Glutamatergic neuron (in vitro differentiated cells): Measurements from ENCODE around the gene BSND. TPM values are rescaled to one million over a fixed set of nuclear protein-coding genes. Genes with fewer than 3 reads are reported as not detected.

Experiments
- DNase-seq: peaks from one replicate; pipeline ENCODE4 v3.0.0; 2022
- H3K27ac Mint-ChIP-seq: one replicate; pipeline ENCODE4 v1.8.0; 2020; ENCODE audit warnings: mild to moderate bottlenecking, mixed read lengths, inconsistent platforms; ENCODE audit not compliant: unreplicated experiment
- H3K27me3 Mint-ChIP-seq: one replicate; pipeline ENCODE4 v1.8.0; 2020; ENCODE audit warnings: mild to moderate bottlenecking, moderate library complexity, mixed read lengths, inconsistent platforms; ENCODE audit not compliant: unreplicated experiment
- H3K36me3 Mint-ChIP-seq: one replicate; pipeline ENCODE4 v1.8.0; 2020; ENCODE audit warnings: mild to moderate bottlenecking, mixed read lengths, inconsistent platforms; ENCODE audit not compliant: unreplicated experiment
- H3K4me1 Mint-ChIP-seq: one replicate; pipeline ENCODE4 v1.8.0; 2020; ENCODE audit warnings: mild to moderate bottlenecking, low read depth, mixed read lengths, inconsistent platforms; ENCODE audit not compliant: unreplicated experiment
- H3K4me3 Mint-ChIP-seq: one replicate; pipeline ENCODE4 v1.8.0; 2020; ENCODE audit warnings: mild to moderate bottlenecking, mixed read lengths, inconsistent platforms; ENCODE audit not compliant: unreplicated experiment
- H3K9me3 Mint-ChIP-seq: one replicate; pipeline ENCODE4 v1.8.0; 2020; ENCODE audit warnings: mild to moderate bottlenecking, moderate library complexity, mixed read lengths, inconsistent platforms; ENCODE audit not compliant: unreplicated experiment
- CTCF ChIP-seq: fragments of 200-600 bp; sonication (generic); IDR thresholded peaks from one replicate; pipeline ENCODE4 v1.5.0; 2021; ENCODE audit not compliant: partially characterized antibody, unreplicated experiment
- long read RNA-seq: library from polyadenylated mRNA; unstranded; transcript quantifications from one replicate; pipeline ENCODE4 v2.0.0, GENCODE V29; 2020; ENCODE audit not compliant: unreplicated experiment
- total RNA-seq: library from RNA; stranded (reverse); fragmentation: NEBNext Ultra II Directional; extraction: Animal tissue kit (Norgen Biotek cat#: 25700); gene quantifications from one replicate; pipeline ENCODE4 v1.2.1, GENCODE V29; 2021; ENCODE audit not compliant: unreplicated experiment

BSND gene
- total RNA-seq: not detected
- long read RNA-seq: 0 reads

GRCh38 chr1:54998677-54999076, at the start of gene BSND:
BSND (plus strand) TSS chr1:54998933; CDS start chr1:54999187, 254 bp downstream.
- no peak within 1 kb of the TSS for H3K27ac Mint-ChIP-seq
- H3K27me3 Mint-ChIP-seq: peaks cover 17% of the 10 kb centered on the region
- DNase-seq: no peak
- H3K36me3 Mint-ChIP-seq: no peaks in the 10 kb centered on the region
- TF ChIP-seq CTCF: no peak
- H3K9me3 Mint-ChIP-seq: peaks cover 2% of the 10 kb centered on the region
- H3K4me1 Mint-ChIP-seq: no peaks in the 10 kb centered on the region
- no peak within 1 kb of the TSS for H3K4me3 Mint-ChIP-seq

- Mint-ChIP-seq H3K27me3 (peaks cover 5% of the 10 kb centered on the region), H3K27ac (no peak overlapping the region), H3K36me3 (peaks cover 5% of the 10 kb centered on the region), H3K4me3 (no peak overlapping the region), H3K9me3 (peaks cover 6% of the 10 kb centered on the region), H3K4me1 (peaks cover 6% of the 10 kb centered on the region)
- DNase-seq: no peak
- TF ChIP-seq CTCF: no peak
Observed at GRCh38 chr1:54949053-54949452, 49.7 kb upstream of the BSND start.

- Mint-ChIP-seq H3K27me3 (peaks cover 5% of the 10 kb centered on the region), H3K4me3 (peak overlapping the region; percentile 83), H3K4me1 (peaks cover 6% of the 10 kb centered on the region), H3K9me3 (peaks cover 7% of the 10 kb centered on the region), H3K36me3 (peaks cover 13% of the 10 kb centered on the region), H3K27ac (peak overlapping the region; percentile 96)
- DNase-seq: no peak
- TF ChIP-seq CTCF: no peak
Observed at GRCh38 chr1:54950006-54950368, 48.7 kb upstream of the BSND start.

- Mint-ChIP-seq H3K9me3 (peaks cover 7% of the 10 kb centered on the region), H3K4me1 (peaks cover 6% of the 10 kb centered on the region), H3K36me3 (peaks cover 13% of the 10 kb centered on the region), H3K4me3 (peak overlapping the region; percentile 83), H3K27ac (peak overlapping the region; percentile 96), H3K27me3 (peaks cover 5% of the 10 kb centered on the region)
- peak; percentile 94 for TF ChIP-seq CTCF
- peak; percentile 80 for DNase-seq
Observed at GRCh38 chr1:54950369-54951163, 48.2 kb upstream of the BSND start.

- H3K27ac Mint-ChIP-seq: no peak overlapping the region
- no peak overlapping the region for H3K4me3 Mint-ChIP-seq
- TF ChIP-seq CTCF: no peak
- peaks cover 13% of the 10 kb centered on the region for H3K36me3 Mint-ChIP-seq
- H3K27me3 Mint-ChIP-seq: peaks cover 5% of the 10 kb centered on the region
- H3K9me3 Mint-ChIP-seq: peaks cover 10% of the 10 kb centered on the region
- peaks cover 6% of the 10 kb centered on the region for H3K4me1 Mint-ChIP-seq
- no peak for DNase-seq
Observed at GRCh38 chr1:54951810-54952226, 46.9 kb upstream of the BSND start.
